ENCODE results near the gene NKX3-2.

The NKX3-2 gene

GRCh38 chr4:13547485-13548041, 3.3 kb upstream of the NKX3-2 start:
- peak overlapping the region; percentile 64 to 75 (median 72) for H3K4me3 ChIP-seq
- TF ChIP-seq Cebpa-rat (IDR thresholded peaks at IDR 0.05) = no peak
- H3K9ac ChIP-seq = peak overlapping the region; percentile 38 to 75 (median 65); a peak in 21 of 22 replicates
- H3K27me3 ChIP-seq = peaks cover 70 to 80% (median 78%) of the 10 kb centered on the region in 11 experiments
- H4K20me1 ChIP-seq = peaks cover 0 to 58% (median 34%) of the 10 kb centered on the region in 11 experiments; a peak in 15 of 22 replicates
- H3K9me3 ChIP-seq (replicated peaks in 1 of 11) = peaks cover 17 to 28% (median 18%) of the 10 kb centered on the region in 11 experiments
- peak overlapping the region in 5 of 11 experiments; percentile 10 to 42 (median 39); a peak in 4 of 22 replicates for H3K27ac ChIP-seq
- H3K36me3 ChIP-seq = no peaks in the 10 kb centered on the region; a peak in 2 of 22 replicates
- H3K4me2 ChIP-seq = peak overlapping the region; percentile 89 to 99 (median 95)
- H3K4me1 ChIP-seq = peaks cover 13 to 34% (median 21%) of the 10 kb centered on the region in 10 experiments

- H3K27me3 ChIP-seq = peaks cover 76 to 86% (median 83%) of the 10 kb centered on the region in 11 experiments
- H3K27ac ChIP-seq = peak overlapping the region in 5 of 11 experiments; percentile 10 to 42 (median 39); a peak in 4 of 22 replicates
Observed at GRCh38 chr4:13546941-13547484, 2.7 kb upstream of the NKX3-2 start.

GRCh38 chr4:13546142-13546940, 2.0 kb upstream of the NKX3-2 start:
- H3K4me1 ChIP-seq = peaks cover 23 to 42% (median 29%) of the 10 kb centered on the region in 10 experiments
- no peak overlapping the region for H3K27ac ChIP-seq
- peaks cover 82 to 93% (median 90%) of the 10 kb centered on the region in 11 experiments for H3K27me3 ChIP-seq
- TF ChIP-seq Cebpa-rat (IDR thresholded peaks at IDR 0.05) = no peak
- peak overlapping the region; percentile 64 to 75 (median 72) for H3K4me3 ChIP-seq
- peak overlapping the region; percentile 89 to 99 (median 95) for H3K4me2 ChIP-seq
- peak overlapping the region in 3 of 11 experiments; percentile 65 to 74 (median 67); a peak in 4 of 22 replicates for H3K9ac ChIP-seq
- peaks cover 22 to 33% (median 26%) of the 10 kb centered on the region in 11 experiments for H3K9me3 ChIP-seq (replicated peaks in 1 of 11)
- H3K36me3 ChIP-seq = no peaks in the 10 kb centered on the region; a peak in 2 of 22 replicates
- peaks cover 0 to 69% (median 46%) of the 10 kb centered on the region in 11 experiments; a peak in 16 of 22 replicates for H4K20me1 ChIP-seq

More at GRCh38 chr4:13546941-13547484, 2.7 kb upstream of the NKX3-2 start:
- H3K4me2 ChIP-seq = peak overlapping the region; percentile 89 to 99 (median 95)
- no peak for TF ChIP-seq Cebpa-rat (IDR thresholded peaks at IDR 0.05)
- peak overlapping the region; percentile 38 to 75 (median 65); a peak in 21 of 22 replicates for H3K9ac ChIP-seq
- peaks cover 17 to 38% (median 26%) of the 10 kb centered on the region in 10 experiments for H3K4me1 ChIP-seq
- H3K9me3 ChIP-seq (replicated peaks in 1 of 11) = peaks cover 22 to 30% (median 23%) of the 10 kb centered on the region in 11 experiments
- H4K20me1 ChIP-seq = peaks cover 0 to 63% (median 40%) of the 10 kb centered on the region in 11 experiments; a peak in 16 of 22 replicates
- H3K36me3 ChIP-seq = no peaks in the 10 kb centered on the region; a peak in 2 of 22 replicates
- H3K4me3 ChIP-seq = peak overlapping the region; percentile 64 to 75 (median 72)

- H3K27me3 ChIP-seq = peaks cover 92 to 100% (median 99%) of the 10 kb centered on the region in 11 experiments
- TF ChIP-seq Cebpa-rat (IDR thresholded peaks at IDR 0.05) = no peak
- H3K4me1 ChIP-seq = peaks cover 23 to 42% (median 29%) of the 10 kb centered on the region in 10 experiments
- H3K27ac ChIP-seq = no peak overlapping the region
- H3K4me2 ChIP-seq = peak overlapping the region in 8 of 11 experiments; percentile 81 to 96 (median 90); a peak in 14 of 22 replicates
- no peaks in the 10 kb centered on the region; a peak in 2 of 22 replicates for H3K36me3 ChIP-seq
- peaks cover 22 to 33% (median 26%) of the 10 kb centered on the region in 11 experiments for H3K9me3 ChIP-seq (replicated peaks in 1 of 11)
- H3K4me3 ChIP-seq = peak overlapping the region in 7 of 10 experiments; percentile 54 to 71 (median 62); a peak in 10 of 20 replicates
- H4K20me1 ChIP-seq = peaks cover 0 to 78% (median 55%) of the 10 kb centered on the region in 11 experiments; a peak in 16 of 22 replicates
- H3K9ac ChIP-seq = no peak overlapping the region
Observed at GRCh38 chr4:13545394-13545808, 1.1 kb upstream of the NKX3-2 start.

GRCh38 chr4:13544606-13545393, 492 bp upstream of the NKX3-2 start:
- no peaks in the 10 kb centered on the region; a peak in 2 of 22 replicates for H3K36me3 ChIP-seq
- TF ChIP-seq Cebpa-rat (IDR thresholded peaks at IDR 0.05) = no peak
- H3K4me2 ChIP-seq = peak overlapping the region; percentile 75 to 96 (median 89)
- peak overlapping the region in 6 of 11 experiments; percentile 14 to 56 (median 26); a peak in 5 of 22 replicates for H3K9ac ChIP-seq
- no peak overlapping the region for H3K27ac ChIP-seq
- H3K27me3 ChIP-seq = peaks cover 97 to 100% (median 100%) of the 10 kb centered on the region in 11 experiments
- peaks cover 0 to 84% (median 61%) of the 10 kb centered on the region in 11 experiments; a peak in 17 of 22 replicates for H4K20me1 ChIP-seq
- peak overlapping the region; percentile 54 to 71 (median 60) for H3K4me3 ChIP-seq
- H3K4me1 ChIP-seq = peaks cover 23 to 42% (median 29%) of the 10 kb centered on the region in 10 experiments
- H3K9me3 ChIP-seq (replicated peaks in 1 of 11) = peaks cover 22 to 37% (median 29%) of the 10 kb centered on the region in 11 experiments

GRCh38 chr4:13543032-13543838, 1.1 kb downstream of the NKX3-2 start:
- no peak overlapping the region for H3K27ac ChIP-seq
- peaks cover 25 to 36% (median 28%) of the 10 kb centered on the region in 10 experiments for H3K4me1 ChIP-seq
- no peak for TF ChIP-seq Cebpa-rat (IDR thresholded peaks at IDR 0.05)
- peaks cover 0 to 93% (median 75%) of the 10 kb centered on the region in 11 experiments; a peak in 17 of 22 replicates for H4K20me1 ChIP-seq
- H3K36me3 ChIP-seq = no peaks in the 10 kb centered on the region; a peak in 2 of 22 replicates
- peak overlapping the region in 6 of 10 experiments; percentile 58 to 71 (median 60); a peak in 8 of 20 replicates for H3K4me3 ChIP-seq
- H3K27me3 ChIP-seq = peaks cover 99 to 100% (median 100%) of the 10 kb centered on the region in 11 experiments
- H3K9ac ChIP-seq = no peak overlapping the region
- no peak overlapping the region for H3K4me2 ChIP-seq
- peaks cover 31 to 52% (median 42%) of the 10 kb centered on the region in 11 experiments for H3K9me3 ChIP-seq (replicated peaks in 1 of 11)

GRCh38 chr4:13542577-13543031, 1.7 kb downstream of the NKX3-2 start:
- H3K4me1 ChIP-seq = peaks cover 24 to 33% (median 27%) of the 10 kb centered on the region in 10 experiments
- no peak overlapping the region for H3K27ac ChIP-seq
- H3K27me3 ChIP-seq = peaks cover 100% of the 10 kb centered on the region in 11 experiments
- peaks cover 0 to 95% (median 76%) of the 10 kb centered on the region in 11 experiments; a peak in 17 of 22 replicates for H4K20me1 ChIP-seq
- H3K9me3 ChIP-seq (replicated peaks in 1 of 11) = peaks cover 38 to 59% (median 48%) of the 10 kb centered on the region in 11 experiments
- TF ChIP-seq Cebpa-rat (IDR thresholded peaks at IDR 0.05) = no peak
- no peak overlapping the region for H3K9ac ChIP-seq
- no peaks in the 10 kb centered on the region; a peak in 2 of 22 replicates for H3K36me3 ChIP-seq
- peak overlapping the region in 10 of 11 experiments; percentile 33 to 83 (median 58); a peak in 17 of 22 replicates for H3K4me2 ChIP-seq
- peak overlapping the region in 9 of 10 experiments; percentile 27 to 70 (median 41); a peak in 14 of 20 replicates for H3K4me3 ChIP-seq
